Measurements from ENCODE around the gene PLSCR5. TPM values are rescaled to one million over a fixed set of nuclear protein-coding genes. Genes with fewer than 3 reads are reported as not detected.

The PLSCR5 gene
- total and polyA plus RNA-seq, 2 experiments from 2014 or later: not detected

DNA sequence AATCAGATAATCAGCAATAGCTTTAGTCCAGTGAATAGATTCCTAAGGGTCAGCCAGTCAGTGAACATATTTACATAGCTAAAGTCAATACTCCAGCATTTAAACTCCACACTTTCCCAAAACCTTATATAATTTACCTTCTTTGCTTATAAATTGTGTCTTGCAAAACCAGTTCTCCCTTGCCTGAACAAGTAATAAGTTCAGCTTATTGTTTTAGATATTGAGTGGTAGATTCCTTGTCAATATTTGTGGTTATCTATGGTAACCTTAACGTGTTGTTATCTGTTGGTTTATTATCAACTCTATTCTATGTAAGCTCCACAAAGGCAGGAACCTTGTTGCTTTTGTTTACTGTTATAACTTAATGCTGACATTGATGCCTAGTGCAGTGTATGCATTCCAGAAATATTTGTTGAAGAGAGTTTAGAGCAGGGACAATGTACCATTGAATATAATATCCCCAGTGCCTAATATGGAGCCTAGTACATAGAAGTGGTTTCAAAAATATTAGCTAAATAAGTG is 24.0 kb downstream of the PLSCR5 start:
- ATAC-seq (no peak), DNase-seq (ENCODE audit: low spot score) (no peak)
- H3K79me2 ChIP-seq (replicated peaks; ENCODE audit: insufficient read depth): no peaks in the 10 kb centered on the region
- no peaks in the 10 kb centered on the region for H3K27me3 ChIP-seq (ENCODE audit: insufficient read depth)
- peaks cover 19% of the 10 kb centered on the region for H3K4me1 Mint-ChIP-seq
- TF ChIP-seq NANOG (IDR thresholded peaks at IDR 0.05; ENCODE audit: borderline replicate concordance): no peak
- TF ChIP-seq, protein P1, sequence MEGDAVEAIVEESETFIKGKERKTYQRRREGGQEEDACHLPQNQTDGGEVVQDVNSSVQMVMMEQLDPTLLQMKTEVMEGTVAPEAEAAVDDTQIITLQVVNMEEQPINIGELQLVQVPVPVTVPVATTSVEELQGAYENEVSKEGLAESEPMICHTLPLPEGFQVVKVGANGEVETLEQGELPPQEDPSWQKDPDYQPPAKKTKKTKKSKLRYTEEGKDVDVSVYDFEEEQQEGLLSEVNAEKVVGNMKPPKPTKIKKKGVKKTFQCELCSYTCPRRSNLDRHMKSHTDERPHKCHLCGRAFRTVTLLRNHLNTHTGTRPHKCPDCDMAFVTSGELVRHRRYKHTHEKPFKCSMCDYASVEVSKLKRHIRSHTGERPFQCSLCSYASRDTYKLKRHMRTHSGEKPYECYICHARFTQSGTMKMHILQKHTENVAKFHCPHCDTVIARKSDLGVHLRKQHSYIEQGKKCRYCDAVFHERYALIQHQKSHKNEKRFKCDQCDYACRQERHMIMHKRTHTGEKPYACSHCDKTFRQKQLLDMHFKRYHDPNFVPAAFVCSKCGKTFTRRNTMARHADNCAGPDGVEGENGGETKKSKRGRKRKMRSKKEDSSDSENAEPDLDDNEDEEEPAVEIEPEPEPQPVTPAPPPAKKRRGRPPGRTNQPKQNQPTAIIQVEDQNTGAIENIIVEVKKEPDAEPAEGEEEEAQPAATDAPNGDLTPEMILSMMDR (conservative IDR thresholded peaks at IDR 0.05; ENCODE audit: low read depth in 2 of 2): no peak
- TF ChIP-seq, protein P2, sequence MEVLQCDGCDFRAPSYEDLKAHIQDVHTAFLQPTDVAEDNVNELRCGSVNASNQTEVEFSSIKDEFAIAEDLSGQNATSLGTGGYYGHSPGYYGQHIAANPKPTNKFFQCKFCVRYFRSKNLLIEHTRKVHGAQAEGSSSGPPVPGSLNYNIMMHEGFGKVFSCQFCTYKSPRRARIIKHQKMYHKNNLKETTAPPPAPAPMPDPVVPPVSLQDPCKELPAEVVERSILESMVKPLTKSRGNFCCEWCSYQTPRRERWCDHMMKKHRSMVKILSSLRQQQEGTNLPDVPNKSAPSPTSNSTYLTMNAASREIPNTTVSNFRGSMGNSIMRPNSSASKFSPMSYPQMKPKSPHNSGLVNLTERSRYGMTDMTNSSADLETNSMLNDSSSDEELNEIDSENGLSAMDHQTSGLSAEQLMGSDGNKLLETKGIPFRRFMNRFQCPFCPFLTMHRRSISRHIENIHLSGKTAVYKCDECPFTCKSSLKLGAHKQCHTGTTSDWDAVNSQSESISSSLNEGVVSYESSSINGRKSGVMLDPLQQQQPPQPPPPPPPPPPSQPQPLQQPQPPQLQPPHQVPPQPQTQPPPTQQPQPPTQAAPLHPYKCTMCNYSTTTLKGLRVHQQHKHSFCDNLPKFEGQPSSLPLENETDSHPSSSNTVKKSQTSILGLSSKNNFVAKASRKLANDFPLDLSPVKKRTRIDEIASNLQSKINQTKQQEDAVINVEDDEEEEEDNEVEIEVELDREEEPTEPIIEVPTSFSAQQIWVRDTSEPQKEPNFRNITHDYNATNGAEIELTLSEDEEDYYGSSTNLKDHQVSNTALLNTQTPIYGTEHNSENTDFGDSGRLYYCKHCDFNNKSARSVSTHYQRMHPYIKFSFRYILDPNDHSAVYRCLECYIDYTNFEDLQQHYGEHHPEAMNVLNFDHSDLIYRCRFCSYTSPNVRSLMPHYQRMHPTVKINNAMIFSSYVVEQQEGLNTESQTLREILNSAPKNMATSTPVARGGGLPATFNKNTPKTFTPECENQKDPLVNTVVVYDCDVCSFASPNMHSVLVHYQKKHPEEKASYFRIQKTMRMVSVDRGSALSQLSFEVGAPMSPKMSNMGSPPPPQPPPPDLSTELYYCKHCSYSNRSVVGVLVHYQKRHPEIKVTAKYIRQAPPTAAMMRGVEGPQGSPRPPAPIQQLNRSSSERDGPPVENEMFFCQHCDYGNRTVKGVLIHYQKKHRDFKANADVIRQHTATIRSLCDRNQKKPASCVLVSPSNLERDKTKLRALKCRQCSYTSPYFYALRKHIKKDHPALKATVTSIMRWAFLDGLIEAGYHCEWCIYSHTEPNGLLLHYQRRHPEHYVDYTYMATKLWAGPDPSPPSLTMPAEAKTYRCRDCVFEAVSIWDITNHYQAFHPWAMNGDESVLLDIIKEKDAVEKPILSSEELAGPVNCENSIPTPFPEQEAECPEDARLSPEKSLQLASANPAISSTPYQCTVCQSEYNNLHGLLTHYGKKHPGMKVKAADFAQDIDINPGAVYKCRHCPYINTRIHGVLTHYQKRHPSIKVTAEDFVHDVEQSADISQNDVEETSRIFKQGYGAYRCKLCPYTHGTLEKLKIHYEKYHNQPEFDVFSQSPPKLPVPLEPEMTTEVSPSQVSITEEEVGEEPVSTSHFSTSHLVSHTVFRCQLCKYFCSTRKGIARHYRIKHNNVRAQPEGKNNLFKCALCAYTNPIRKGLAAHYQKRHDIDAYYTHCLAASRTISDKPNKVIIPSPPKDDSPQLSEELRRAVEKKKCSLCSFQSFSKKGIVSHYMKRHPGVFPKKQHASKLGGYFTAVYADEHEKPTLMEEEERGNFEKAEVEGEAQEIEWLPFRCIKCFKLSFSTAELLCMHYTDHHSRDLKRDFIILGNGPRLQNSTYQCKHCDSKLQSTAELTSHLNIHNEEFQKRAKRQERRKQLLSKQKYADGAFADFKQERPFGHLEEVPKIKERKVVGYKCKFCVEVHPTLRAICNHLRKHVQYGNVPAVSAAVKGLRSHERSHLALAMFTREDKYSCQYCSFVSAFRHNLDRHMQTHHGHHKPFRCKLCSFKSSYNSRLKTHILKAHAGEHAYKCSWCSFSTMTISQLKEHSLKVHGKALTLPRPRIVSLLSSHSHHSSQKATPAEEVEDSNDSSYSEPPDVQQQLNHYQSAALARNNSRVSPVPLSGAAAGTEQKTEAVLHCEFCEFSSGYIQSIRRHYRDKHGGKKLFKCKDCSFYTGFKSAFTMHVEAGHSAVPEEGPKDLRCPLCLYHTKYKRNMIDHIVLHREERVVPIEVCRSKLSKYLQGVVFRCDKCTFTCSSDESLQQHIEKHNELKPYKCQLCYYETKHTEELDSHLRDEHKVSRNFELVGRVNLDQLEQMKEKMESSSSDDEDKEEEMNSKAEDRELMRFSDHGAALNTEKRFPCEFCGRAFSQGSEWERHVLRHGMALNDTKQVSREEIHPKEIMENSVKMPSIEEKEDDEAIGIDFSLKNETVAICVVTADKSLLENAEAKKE (CRISPR knock-in tag; IDR thresholded peaks at IDR 0.05): no peak
- H3F3A ChIP-seq (replicated peaks; ENCODE audit: low read depth): no peaks in the 10 kb centered on the region
- peaks cover 15% of the 10 kb centered on the region for H3K36me3 ChIP-seq (ENCODE audit: insufficient read depth)
- H4K20me1 ChIP-seq (replicated peaks; ENCODE audit: insufficient read depth): no peaks in the 10 kb centered on the region
- no peak overlapping the region for H3K27ac Mint-ChIP-seq
- peaks cover 30% of the 10 kb centered on the region for H3K36me3 Mint-ChIP-seq (ENCODE audit: low read depth)
- H3K4me3 ChIP-seq: no peak overlapping the region
- no peak overlapping the region for H3K4me2 ChIP-seq
- peaks cover 19% of the 10 kb centered on the region for H3K4me1 ChIP-seq (ENCODE audit: insufficient read depth)
- H2AFZ ChIP-seq: no peak overlapping the region
- H3K4me3 Mint-ChIP-seq: no peak overlapping the region
- H3K27ac ChIP-seq (ENCODE audit: low read depth): no peak overlapping the region
- peaks cover 3% of the 10 kb centered on the region for H3K27me3 Mint-ChIP-seq (ENCODE audit: insufficient read depth, low read depth, poor library complexity)
- H3K9me3 Mint-ChIP-seq: peaks cover 21% of the 10 kb centered on the region
- H3K9me2 ChIP-seq (ENCODE audit: insufficient read depth): no peaks in the 10 kb centered on the region

DNA sequence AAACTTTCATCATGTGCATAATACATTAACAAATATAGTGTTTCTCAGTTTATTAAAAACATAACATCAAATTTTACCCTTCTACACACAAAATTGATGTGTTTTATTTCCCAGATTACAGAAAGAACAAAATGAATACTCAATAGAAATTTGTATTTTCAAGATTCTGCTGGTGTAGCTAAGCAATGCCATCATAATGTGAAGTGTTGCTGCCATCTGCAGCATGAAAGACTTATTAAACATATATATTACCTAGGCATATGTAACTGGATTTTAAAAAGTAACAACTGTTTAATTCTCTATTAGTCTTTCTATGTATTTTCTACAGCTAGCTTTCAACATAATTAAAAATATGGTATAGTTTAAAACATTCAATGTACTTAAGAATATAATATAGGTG is 27.5 kb downstream of the PLSCR5 start:
- Histone ChIP-seq H3K36me3 (ENCODE audit: insufficient read depth) (peaks cover 7% of the 10 kb centered on the region; the same call in 1 of the 2 replicates), H3K4me1 (ENCODE audit: insufficient read depth) (no peaks in the 10 kb centered on the region), H3K4me2 (no peak overlapping the region), H3K4me3 (no peak overlapping the region), H3K9me2 (ENCODE audit: insufficient read depth) (no peaks in the 10 kb centered on the region), H4K20me1 (replicated peaks; ENCODE audit: insufficient read depth) (no peaks in the 10 kb centered on the region), H2AFZ (no peak overlapping the region), H3F3A (replicated peaks; ENCODE audit: low read depth) (no peaks in the 10 kb centered on the region), H3K27me3 (ENCODE audit: insufficient read depth) (no peaks in the 10 kb centered on the region), H3K79me2 (replicated peaks; ENCODE audit: insufficient read depth) (no peaks in the 10 kb centered on the region), H3K27ac (ENCODE audit: low read depth) (no peak overlapping the region)
- peaks cover 13% of the 10 kb centered on the region for H3K36me3 Mint-ChIP-seq (ENCODE audit: low read depth)
- ATAC-seq (no peak), DNase-seq (ENCODE audit: low spot score) (peak; percentile 53)
- H3K27ac Mint-ChIP-seq: no peak overlapping the region
- H3K4me1 Mint-ChIP-seq: no peaks in the 10 kb centered on the region
- H3K27me3 Mint-ChIP-seq (ENCODE audit: insufficient read depth, low read depth, poor library complexity): peaks cover 3% of the 10 kb centered on the region
- TF ChIP-seq, protein P1 (conservative IDR thresholded peaks at IDR 0.05; ENCODE audit: low read depth in 2 of 2): peak; percentile 64 to 74
- TF ChIP-seq, protein P3, sequence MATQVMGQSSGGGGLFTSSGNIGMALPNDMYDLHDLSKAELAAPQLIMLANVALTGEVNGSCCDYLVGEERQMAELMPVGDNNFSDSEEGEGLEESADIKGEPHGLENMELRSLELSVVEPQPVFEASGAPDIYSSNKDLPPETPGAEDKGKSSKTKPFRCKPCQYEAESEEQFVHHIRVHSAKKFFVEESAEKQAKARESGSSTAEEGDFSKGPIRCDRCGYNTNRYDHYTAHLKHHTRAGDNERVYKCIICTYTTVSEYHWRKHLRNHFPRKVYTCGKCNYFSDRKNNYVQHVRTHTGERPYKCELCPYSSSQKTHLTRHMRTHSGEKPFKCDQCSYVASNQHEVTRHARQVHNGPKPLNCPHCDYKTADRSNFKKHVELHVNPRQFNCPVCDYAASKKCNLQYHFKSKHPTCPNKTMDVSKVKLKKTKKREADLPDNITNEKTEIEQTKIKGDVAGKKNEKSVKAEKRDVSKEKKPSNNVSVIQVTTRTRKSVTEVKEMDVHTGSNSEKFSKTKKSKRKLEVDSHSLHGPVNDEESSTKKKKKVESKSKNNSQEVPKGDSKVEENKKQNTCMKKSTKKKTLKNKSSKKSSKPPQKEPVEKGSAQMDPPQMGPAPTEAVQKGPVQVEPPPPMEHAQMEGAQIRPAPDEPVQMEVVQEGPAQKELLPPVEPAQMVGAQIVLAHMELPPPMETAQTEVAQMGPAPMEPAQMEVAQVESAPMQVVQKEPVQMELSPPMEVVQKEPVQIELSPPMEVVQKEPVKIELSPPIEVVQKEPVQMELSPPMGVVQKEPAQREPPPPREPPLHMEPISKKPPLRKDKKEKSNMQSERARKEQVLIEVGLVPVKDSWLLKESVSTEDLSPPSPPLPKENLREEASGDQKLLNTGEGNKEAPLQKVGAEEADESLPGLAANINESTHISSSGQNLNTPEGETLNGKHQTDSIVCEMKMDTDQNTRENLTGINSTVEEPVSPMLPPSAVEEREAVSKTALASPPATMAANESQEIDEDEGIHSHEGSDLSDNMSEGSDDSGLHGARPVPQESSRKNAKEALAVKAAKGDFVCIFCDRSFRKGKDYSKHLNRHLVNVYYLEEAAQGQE (IDR thresholded peaks at IDR 0.05; ENCODE audit: unreplicated experiment): no peak
- H3K9me3 Mint-ChIP-seq: peaks cover 9% of the 10 kb centered on the region
- no peak overlapping the region for H3K4me3 Mint-ChIP-seq

All from GM23338 (cell line).